ENCODE data around the gene CANT1. TPM values are rescaled to one million over a fixed set of nuclear protein-coding genes. Genes with fewer than 3 reads are reported as not detected.
A peak's percentile ranks its signal among the peaks of the same experiment; 100 is the strongest.
"Not testable (repeated sequence)": the region's sequence is repeated elsewhere in the genome, so short reads cannot be mapped to it uniquely, and the experiment has no call there.

Gene CANT1
- total RNA-seq, 1 donor from 2014 or later = 39.3 TPM

DNA sequence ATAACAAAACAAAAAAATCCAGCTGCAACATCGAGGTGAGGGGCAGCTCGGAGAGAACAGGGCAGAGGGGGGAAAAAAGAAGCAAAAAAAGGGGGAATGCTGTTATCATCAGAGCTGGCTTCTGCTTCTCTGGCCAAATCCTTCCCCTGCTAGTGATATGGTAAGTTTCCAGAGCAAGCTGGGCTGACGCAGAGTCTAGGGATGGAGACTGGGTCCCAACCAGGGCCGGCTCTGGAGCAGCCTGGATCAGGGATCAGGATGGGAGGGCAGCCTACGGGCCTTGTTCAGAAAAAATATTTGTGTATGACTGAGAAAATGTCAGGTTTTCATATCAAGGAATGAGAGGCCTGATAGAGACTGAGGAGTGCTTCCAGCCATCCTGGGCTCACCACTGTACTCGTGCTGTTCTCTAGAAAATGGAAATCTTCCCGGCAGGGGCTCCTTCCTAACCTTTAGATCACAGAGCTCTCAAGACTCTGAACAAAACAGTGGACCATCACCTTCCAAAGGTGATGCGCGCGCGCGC is 13.7 kb upstream of the CANT1 start:
- peak overlapping the region; percentile 17 for H3K4me3 Mint-ChIP-seq
- POLR2A ChIA-PET = no interaction called here
- ATAC-seq (ENCODE audit: low read depth) (no peak), DNase-seq (no peak)
- peaks cover 10% of the 10 kb centered on the region for H3K4me1 Mint-ChIP-seq
- CTCF ChIA-PET = no interaction called here
- H3K27me3 Mint-ChIP-seq = peaks cover 42% of the 10 kb centered on the region
- no peaks in the 10 kb centered on the region for H3K36me3 Mint-ChIP-seq (ENCODE audit: low read depth)
- H3K27ac Mint-ChIP-seq = no peak overlapping the region
- no peaks in the 10 kb centered on the region for H3K9me3 Mint-ChIP-seq
- TF ChIP-seq, protein P1, sequence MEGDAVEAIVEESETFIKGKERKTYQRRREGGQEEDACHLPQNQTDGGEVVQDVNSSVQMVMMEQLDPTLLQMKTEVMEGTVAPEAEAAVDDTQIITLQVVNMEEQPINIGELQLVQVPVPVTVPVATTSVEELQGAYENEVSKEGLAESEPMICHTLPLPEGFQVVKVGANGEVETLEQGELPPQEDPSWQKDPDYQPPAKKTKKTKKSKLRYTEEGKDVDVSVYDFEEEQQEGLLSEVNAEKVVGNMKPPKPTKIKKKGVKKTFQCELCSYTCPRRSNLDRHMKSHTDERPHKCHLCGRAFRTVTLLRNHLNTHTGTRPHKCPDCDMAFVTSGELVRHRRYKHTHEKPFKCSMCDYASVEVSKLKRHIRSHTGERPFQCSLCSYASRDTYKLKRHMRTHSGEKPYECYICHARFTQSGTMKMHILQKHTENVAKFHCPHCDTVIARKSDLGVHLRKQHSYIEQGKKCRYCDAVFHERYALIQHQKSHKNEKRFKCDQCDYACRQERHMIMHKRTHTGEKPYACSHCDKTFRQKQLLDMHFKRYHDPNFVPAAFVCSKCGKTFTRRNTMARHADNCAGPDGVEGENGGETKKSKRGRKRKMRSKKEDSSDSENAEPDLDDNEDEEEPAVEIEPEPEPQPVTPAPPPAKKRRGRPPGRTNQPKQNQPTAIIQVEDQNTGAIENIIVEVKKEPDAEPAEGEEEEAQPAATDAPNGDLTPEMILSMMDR (IDR thresholded peaks at IDR 0.05) = no peak
- intact Hi-C loops (cut with micrococcal nuclease) = no loop called here

DNA sequence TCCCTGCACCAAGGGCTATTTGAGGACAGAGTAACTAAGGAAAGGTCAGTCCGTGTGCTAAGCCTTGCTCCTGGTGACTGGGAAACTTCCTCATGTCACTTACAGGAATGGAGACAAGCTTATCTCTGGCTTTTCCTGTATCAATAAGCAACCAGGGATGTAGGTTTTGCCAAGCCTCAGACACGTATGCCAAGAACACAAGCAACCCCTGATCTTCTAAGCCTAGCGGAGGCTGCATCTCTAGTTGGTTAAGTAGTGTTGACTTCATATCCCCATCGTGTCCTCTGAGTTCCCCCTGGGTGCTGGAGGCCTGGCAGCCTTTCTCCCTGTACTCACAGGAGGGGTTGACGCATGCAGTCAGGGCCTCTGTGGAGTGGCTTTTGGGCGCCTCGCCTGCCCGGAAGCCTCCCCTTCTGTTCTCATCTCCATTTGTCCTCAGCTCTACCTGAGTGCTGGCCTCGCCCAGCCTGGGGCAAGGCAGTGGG is 13.0 kb upstream of the CANT1 start:
- CTCF ChIA-PET = no interaction called here
- intact Hi-C loops (cut with micrococcal nuclease) = no loop called here
- Mint-ChIP-seq H3K36me3 (ENCODE audit: low read depth) (no peaks in the 10 kb centered on the region), H3K9me3 (no peaks in the 10 kb centered on the region), H3K27me3 (peaks cover 36% of the 10 kb centered on the region), H3K4me1 (peaks cover 10% of the 10 kb centered on the region), H3K4me3 (no peak overlapping the region), H3K27ac (no peak overlapping the region)
- POLR2A ChIA-PET = no interaction called here
- DNase-seq (no peak), ATAC-seq (ENCODE audit: low read depth) (no peak)
- TF ChIP-seq, protein P1 (IDR thresholded peaks at IDR 0.05) = no peak

DNA sequence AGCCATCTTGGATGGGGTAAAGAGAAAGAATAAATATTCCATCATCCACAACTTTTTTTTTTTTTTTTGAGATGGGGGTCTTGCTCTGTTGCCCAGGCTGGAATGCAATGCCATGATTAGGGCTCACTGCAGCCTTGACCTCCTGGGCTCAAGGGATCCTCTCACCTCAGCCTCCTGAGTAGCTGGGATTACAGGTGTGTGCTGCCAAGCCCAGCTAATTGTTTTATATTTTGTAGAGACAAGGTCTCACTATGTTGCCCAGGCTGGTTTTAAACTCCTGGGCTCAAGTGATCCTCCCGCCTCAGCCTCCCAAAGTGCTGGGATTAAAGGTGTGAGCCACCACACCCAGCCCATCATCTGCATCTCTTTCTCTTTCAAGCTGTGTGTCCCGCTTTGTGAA is 12.4 kb upstream of the CANT1 start:
- intact Hi-C loops (cut with micrococcal nuclease); H3K27ac Mint-ChIP-seq; H3K4me3 Mint-ChIP-seq; H3K9me3 Mint-ChIP-seq; ATAC-seq (ENCODE audit: low read depth); H3K4me1 Mint-ChIP-seq; CTCF ChIA-PET; H3K36me3 Mint-ChIP-seq (ENCODE audit: low read depth): not testable (repeated sequence)
- DNase-seq = peak; percentile 1
- H3K27me3 Mint-ChIP-seq = peaks cover 32% of the 10 kb centered on the region
- POLR2A ChIA-PET = interaction anchor here (0.6 kb wide), 1 partner anchor 45 kb away, joined by 5 read pairs; no protein-coding TSS in a partner anchor

DNA sequence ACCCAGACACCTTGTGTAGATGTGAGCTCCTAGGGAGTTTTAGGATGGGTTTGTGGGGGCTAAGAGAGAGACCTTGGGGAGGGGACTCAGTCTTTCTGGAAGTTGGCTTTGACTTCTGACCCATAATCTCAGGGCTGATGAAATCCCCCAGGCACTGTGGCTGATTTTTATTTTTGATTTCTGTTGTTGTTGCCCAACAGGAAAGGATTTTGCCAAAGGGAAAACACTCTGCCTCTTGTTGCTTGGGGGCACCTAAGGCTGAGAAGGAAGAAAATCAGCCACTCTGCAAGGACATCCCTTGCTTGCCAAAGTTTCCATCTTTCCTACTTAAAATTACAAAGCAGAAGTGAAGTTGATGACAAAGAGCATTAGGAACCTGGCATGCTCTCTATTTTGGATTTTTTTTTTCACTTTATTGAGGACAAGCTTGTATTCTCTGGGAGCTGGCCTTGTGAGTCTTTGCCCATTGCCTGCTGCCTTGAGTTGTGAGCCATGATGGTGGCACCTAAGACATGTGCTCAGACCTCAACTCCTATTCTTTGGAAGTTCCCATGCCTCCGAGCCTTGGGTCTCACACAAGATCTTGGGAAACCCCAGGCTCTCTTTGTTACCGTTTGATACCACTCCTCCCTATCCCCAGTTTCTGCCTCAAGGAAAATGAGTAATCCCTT is 11.2 kb upstream of the CANT1 start:
- Mint-ChIP-seq H3K4me3 (no peak overlapping the region), H3K27me3 (peaks cover 26% of the 10 kb centered on the region), H3K9me3 (no peaks in the 10 kb centered on the region), H3K36me3 (ENCODE audit: low read depth) (no peaks in the 10 kb centered on the region), H3K27ac (no peak overlapping the region), H3K4me1 (peaks cover 10% of the 10 kb centered on the region)
- ChIA-PET POLR2A (no interaction called here), CTCF (interaction anchor here (1.1 kb wide), 1 partner anchor 23 kb away, joined by 3 read pairs; no protein-coding TSS in a partner anchor)
- TF ChIP-seq, protein P1 (IDR thresholded peaks at IDR 0.05) = no peak
- DNase-seq = no peak
- ATAC-seq (ENCODE audit: low read depth) = no peak
- intact Hi-C loops (cut with micrococcal nuclease) = no loop called here

DNA sequence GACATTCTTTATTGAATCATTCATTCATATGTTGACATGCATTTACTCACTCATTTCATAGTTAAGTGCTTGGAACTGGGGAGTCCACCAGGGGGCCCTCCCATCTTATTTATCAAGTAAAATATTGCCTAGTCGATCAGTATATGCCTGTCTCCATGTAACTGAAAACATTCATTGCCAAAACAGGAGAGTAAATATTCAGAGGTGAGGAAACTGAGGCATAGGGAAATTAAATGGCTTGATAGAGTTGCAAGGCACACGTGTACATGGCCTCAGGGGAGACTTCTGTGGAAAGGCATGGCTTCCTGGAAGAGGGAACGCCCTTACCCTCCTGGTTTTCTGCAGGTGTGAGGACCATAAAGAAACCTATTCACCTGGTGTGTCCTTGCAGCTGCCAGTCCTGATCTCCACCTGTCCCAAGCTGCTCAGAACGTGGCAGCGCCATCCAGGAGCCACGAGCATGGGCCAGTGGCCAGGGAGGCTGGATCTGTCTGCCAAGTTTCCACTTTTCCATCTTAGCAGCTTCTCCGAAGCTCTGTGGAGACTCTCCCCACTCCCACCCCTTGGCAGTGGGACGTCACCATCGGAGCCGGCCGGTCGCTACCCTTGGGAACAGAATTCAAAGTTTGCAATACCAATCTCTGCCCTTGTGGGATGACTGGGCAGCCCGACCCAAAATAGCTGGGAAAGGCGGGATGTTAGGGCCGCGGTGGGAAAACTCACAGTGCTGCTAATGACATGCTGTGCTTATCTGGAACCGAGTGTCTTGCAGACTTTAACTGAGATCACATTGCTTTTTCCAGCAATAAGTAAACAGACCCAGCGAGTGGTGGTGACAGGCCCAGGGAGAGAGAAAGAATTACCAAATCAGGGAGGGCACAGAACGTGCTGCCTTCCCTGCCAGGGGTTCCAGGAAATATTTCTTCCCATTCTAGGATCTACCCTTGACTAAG is 10.3 kb upstream of the CANT1 start:
- ChIA-PET CTCF (interaction anchor here (1.1 kb wide), 1 partner anchor 24 kb away, joined by 3 read pairs; no protein-coding TSS in a partner anchor), POLR2A (no interaction called here)
- H3K27ac Mint-ChIP-seq = no peak overlapping the region
- TF ChIP-seq, protein P1 (IDR thresholded peaks at IDR 0.05) = no peak
- H3K36me3 Mint-ChIP-seq (ENCODE audit: low read depth) = no peaks in the 10 kb centered on the region
- peaks cover 19% of the 10 kb centered on the region for H3K27me3 Mint-ChIP-seq
- no peaks in the 10 kb centered on the region for H3K9me3 Mint-ChIP-seq
- ATAC-seq (ENCODE audit: low read depth) = no peak
- H3K4me3 Mint-ChIP-seq = no peak overlapping the region
- intact Hi-C loops (cut with micrococcal nuclease) = loop anchor here (1.0 kb wide), 1 partner anchor 22 kb away; no protein-coding TSS in a partner anchor
- peaks cover 10% of the 10 kb centered on the region for H3K4me1 Mint-ChIP-seq
- DNase-seq = peak; percentile 8
